GM19025 (cell line): Measurements from ENCODE around the gene CUX1.
"Not testable (repeated sequence)": the region's sequence is repeated elsewhere in the genome, so short reads cannot be mapped to it uniquely, and the experiment has no call there.

Experiments
- ATAC-seq: cut with Tn5 transposase; IDR thresholded peaks from one replicate; pipeline ENCODE4 v1.9.1; 2021; ENCODE audit warnings: mild to moderate bottlenecking, low read depth, moderate library complexity; ENCODE audit not compliant: unreplicated experiment

The CUX1 gene

GRCh38 chr7:102104245-102104644 is 286.8 kb downstream of the CUX1 start:
- no peak for ATAC-seq

DNA sequence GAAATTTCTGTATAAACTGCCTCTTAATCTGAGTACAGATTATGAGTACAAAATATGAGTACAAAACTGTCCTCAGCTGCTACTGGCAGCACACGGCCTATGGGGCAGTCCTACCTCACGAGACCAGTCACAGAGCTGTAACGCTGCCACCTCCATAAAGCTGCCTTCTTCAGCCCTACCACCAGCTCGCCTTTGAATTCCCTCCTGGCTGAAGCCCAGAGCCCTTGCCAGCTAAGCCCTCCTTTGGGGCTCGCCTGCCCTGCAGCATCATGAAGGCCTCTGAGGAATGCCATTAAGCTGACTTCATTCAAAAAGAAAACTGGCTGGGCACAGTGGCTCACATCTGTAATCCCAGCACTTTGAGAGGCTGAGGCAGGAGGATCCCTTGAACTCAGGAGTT is 289.2 kb downstream of the CUX1 start:
- no peak for ATAC-seq

DNA sequence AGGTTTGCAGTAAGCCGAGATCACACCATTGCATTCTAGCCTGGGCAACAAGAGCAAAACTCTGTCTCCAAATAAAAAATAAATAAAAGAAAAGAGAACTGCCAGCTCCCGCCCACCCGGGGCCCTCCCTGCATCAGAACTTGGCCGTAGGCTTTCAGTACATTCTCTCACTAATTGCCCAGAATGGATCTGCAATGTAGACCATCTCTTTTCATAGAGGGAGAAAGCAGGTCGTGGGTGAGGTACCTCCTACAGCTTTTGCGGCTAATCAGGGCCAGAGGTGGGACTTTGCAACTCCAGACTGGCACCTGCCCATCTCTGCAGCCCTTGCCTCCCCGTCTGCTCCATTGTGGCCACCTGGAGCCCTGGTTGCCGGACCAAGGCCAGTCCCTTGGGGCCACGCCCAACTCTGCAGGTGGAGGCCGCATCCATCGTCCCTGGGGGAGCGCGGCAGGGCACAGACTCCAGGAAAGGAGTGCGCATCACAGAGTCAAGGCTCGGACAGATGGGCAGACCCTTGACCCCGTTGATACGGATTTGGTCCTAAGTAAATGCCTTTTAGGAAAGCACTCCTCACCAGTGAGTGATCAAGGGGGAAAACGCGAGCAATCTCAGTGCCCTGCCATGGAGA is 290.2 kb downstream of the CUX1 start:
- ATAC-seq, result no peak

- no peak for ATAC-seq
Measured at GRCh38 chr7:102111061-102112041, 293.9 kb downstream of the CUX1 start.

DNA sequence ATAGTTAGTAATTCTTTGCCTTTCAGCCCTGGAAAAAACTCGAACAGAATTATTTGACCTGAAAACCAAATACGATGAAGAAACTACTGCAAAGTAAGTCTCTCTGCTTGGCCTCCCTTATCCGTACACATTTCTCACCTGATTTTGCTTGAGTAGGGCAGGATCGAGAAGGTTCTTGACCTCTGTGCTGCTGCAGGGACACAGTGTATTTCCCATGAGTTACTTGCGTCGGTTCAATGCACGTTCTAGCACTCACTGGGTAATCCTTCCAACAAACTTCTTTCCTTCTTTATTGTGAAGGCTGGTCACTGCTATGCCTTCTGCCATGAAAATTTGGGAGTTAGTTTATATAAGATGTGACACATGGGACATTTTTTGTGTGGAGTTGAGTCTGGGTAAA is 297.8 kb downstream of the CUX1 start:
- no peak for ATAC-seq

DNA sequence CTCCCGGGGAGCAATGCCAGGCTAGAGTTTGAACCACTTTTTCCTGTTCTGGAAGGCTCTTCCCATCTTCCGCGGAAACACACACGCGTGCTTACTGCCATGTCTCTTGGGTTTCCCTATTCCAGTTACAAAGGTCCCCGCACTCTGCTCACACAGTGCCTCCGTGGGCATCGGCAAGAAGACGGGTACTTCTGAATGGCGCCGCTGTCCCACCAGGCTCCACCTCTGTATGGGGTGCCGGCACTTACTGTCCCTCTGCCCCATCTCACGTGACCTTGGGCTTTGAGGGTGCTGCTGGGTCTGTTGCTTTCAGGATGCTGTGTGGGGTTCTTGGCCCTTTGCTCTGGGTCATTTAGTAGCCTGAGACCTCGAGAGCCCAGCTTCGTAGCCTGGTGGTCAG is 298.5 kb downstream of the CUX1 start:
- no peak for ATAC-seq

GRCh38 chr7:102117743-102118142 is 300.3 kb downstream of the CUX1 start:
- ATAC-seq, result no peak

DNA sequence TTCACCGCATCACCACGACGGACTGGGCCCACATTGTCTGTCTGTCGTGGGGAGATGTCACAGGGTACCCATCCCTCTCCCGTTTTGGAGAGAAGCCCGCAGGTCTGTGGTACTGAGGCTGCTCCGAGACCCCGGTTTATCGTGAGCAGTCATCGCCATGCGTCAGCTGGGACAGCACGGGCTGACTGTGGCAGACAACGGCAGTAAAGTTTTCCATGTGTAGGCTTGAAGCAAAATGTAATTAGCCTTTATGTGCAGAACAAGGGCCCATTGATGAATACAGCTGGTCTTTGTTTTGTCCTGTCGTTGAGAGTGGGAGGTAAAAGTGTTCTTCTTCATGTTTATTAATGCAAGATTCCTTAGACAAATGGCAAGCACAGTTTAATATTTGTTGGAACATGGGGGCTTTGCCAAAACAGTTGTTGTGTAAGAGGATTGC is 301.8 kb downstream of the CUX1 start:
- no peak for ATAC-seq

DNA sequence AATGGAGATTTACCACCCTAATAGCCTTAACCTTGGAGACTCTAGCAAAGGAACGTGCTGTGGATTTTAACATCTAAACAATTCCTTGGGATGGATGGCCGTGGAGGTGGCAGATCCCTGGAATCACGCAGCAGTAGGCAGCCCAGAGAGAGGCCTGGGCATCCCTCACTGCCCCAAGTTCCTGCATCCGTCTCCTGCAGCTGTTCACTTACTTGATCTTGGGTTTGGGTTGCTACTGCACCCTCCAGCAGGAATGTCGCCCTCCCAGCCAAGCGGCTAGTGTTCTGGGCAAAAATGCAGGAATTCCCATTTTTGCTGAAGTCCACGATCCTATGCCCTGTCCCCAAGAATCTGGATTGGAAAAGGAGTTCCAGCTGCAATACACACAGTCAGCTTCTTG is 302.5 kb downstream of the CUX1 start:
- ATAC-seq, result no peak

GRCh38 chr7:102120666-102121195 is 303.3 kb downstream of the CUX1 start:
- ATAC-seq, result no peak

DNA sequence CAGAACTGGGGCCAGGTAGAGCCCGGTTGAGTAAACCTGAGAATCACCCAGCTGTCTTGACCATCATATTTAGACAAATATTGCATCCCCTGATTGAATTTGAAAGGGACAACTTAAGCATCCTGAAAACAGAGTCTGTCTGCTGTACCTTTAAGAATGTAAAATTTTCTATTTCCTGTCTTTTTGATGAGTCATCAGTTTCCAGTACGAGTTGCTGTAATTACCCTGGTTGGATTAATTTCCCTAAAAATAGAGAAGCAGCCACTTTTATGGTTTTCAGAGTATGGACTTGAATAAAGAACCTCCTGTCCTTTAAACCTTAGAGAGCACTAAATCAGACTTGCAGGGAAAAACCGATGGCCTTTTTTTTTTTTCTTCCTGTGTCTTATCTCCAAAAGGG is 304.6 kb downstream of the CUX1 start:
- ATAC-seq, result no peak

- peak; percentile 49 for ATAC-seq
Measured at GRCh38 chr7:102125127-102125596, 307.7 kb downstream of the CUX1 start.

- no peak for ATAC-seq
Measured at GRCh38 chr7:102128303-102128702, 310.9 kb downstream of the CUX1 start.

DNA sequence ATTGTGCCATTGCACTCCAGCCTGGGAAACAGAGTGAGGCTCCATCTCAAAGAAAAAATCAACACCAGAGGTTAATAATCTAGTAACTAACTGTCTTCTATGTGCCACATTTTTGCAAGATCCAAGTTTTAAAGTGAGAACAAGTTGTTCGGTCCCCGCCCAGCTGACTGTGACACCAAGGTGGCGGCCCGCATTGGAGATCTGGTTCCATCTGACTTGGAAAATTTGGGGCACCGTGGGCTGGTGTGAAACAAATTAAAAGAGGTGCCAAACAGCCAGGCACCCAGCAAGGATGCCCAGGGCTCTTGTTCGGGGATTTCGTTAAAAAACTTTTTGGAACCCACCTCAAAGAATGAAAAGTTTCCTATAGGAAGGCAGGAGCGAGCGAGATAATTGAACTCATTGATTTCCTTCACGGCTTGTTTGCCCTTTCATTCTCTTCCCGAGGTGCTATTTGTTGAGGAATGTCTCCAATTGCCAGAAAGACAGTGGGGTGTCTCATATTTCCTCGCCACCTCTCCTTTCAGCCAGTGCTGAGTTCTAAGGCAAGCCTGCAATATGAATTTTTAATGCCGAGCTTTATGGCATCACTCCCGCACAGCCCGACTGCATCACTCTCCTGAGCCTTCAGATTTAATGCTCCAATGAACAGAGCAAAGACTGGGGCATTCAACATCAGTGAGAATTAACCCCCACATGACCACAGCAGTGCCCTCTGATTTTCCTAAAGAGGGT is 312.4 kb downstream of the CUX1 start:
- ATAC-seq, result no peak

GRCh38 chr7:102132209-102132752 is 314.9 kb downstream of the CUX1 start:
- no peak for ATAC-seq

DNA sequence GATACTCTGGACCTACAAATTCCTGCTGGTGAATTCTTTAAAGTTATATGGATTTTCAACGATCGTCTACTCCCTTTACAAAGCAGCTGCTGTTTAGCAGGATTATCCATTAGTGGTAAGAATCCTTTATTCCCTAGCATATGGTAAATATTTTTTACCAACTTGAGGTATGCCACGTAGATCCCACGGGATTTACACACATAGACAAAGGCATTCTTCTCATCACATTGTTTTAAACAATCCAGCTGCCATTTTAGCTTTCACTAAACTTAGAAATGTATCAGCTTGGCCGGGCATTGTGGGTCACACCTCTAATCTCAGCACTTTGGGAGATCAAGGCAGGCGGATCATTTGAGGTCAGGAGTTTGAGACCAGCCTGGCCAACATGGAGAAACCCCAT is 321.2 kb downstream of the CUX1 start:
- no peak for ATAC-seq

- ATAC-seq, result no peak
Measured at GRCh38 chr7:102140952-102141370, 323.5 kb downstream of the CUX1 start.

DNA sequence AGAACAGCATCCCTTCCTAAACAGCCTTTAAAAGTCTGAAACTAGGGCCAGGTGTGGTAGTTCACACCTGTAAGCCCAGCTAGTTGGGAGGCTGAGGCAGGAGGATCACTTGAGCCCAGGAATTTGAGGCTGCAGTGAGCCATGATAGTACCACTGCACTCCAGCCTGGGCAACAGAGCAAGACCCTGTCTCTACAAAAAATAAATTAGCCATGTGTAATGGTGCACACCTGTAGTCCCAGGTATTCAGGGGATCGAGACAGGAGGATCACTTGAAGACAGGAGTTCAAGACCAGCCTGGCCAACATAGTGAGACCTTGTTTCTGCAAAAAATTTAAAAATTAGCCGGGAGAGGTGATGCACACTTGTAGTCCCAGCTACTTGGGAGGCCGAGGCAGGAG is 325.0 kb downstream of the CUX1 start:
- ATAC-seq, result not testable (repeated sequence)

- no peak for ATAC-seq
Measured at GRCh38 chr7:102146122-102146521, 328.7 kb downstream of the CUX1 start.

DNA sequence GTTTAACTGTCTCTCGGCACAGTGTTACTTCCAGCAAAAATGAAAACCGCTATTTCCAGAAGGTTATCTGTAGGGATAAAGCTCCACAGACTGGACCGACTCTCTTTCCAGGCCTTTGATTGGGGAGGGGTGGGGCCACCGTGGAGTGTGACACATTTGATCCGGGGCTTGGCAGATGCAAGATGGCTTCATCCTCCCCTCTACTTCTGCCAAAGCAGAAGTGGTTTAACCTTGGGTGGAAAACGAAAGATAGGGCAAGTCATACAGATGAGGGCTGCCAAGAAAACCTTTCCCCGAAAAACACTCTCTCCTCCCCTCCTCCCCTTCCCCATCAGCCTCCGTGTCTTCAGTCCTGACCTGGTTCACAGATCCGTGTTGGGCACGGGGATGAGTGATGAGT is 329.6 kb downstream of the CUX1 start:
- ATAC-seq, result no peak
